ENCODE results near the gene COL4A5.

COL4A5 gene

GRCh38 chrX:108537005-108537404 lies 97.4 kb downstream of the COL4A5 start:
- Histone ChIP-seq H3K27me3 (ENCODE audit: insufficient read depth, low read length) (no peaks in the 10 kb centered on the region), H3K4me1 (ENCODE audit: control insufficient read depth, insufficient read depth, low read length, unreplicated experiment) (no peaks in the 10 kb centered on the region), H2AFZ (ENCODE audit: low read length, unreplicated experiment) (no peak overlapping the region), H3K36me3 (ENCODE audit: insufficient read depth, low read length) (no peaks in the 10 kb centered on the region), H3K79me2 (ENCODE audit: control insufficient read depth, insufficient read depth, low read length, unreplicated experiment) (no peaks in the 10 kb centered on the region), H3K4me3 (ENCODE audit: low read depth, low read length) (no peak overlapping the region), H3K27ac (ENCODE audit: low read depth, low read length) (no peak overlapping the region)

GRCh38 chrX:108541286-108541685 lies 101.6 kb downstream of the COL4A5 start:
- Histone ChIP-seq H3K79me2 (ENCODE audit: control insufficient read depth, insufficient read depth, low read length, unreplicated experiment) (no peaks in the 10 kb centered on the region), H2AFZ (ENCODE audit: low read length, unreplicated experiment) (no peak overlapping the region), H3K4me1 (ENCODE audit: control insufficient read depth, insufficient read depth, low read length, unreplicated experiment) (no peaks in the 10 kb centered on the region), H3K27ac (ENCODE audit: low read depth, low read length) (no peak overlapping the region), H3K4me3 (ENCODE audit: low read depth, low read length) (no peak overlapping the region), H3K36me3 (ENCODE audit: insufficient read depth, low read length) (no peaks in the 10 kb centered on the region), H3K27me3 (ENCODE audit: insufficient read depth, low read length) (no peaks in the 10 kb centered on the region)

- Histone ChIP-seq H3K27ac (ENCODE audit: low read depth, low read length) (no peak overlapping the region), H3K36me3 (ENCODE audit: insufficient read depth, low read length) (no peaks in the 10 kb centered on the region), H3K4me1 (ENCODE audit: control insufficient read depth, insufficient read depth, low read length, unreplicated experiment) (no peaks in the 10 kb centered on the region), H2AFZ (ENCODE audit: low read length, unreplicated experiment) (no peak overlapping the region), H3K27me3 (ENCODE audit: insufficient read depth, low read length) (no peaks in the 10 kb centered on the region), H3K79me2 (ENCODE audit: control insufficient read depth, insufficient read depth, low read length, unreplicated experiment) (no peaks in the 10 kb centered on the region), H3K4me3 (ENCODE audit: low read depth, low read length) (no peak overlapping the region)
Measured at GRCh38 chrX:108557580-108557979, 117.9 kb downstream of the COL4A5 start.

- Histone ChIP-seq H3K27me3 (ENCODE audit: insufficient read depth, low read length) (no peaks in the 10 kb centered on the region), H3K4me1 (ENCODE audit: control insufficient read depth, insufficient read depth, low read length, unreplicated experiment) (no peaks in the 10 kb centered on the region), H3K4me3 (ENCODE audit: low read depth, low read length) (no peak overlapping the region), H3K27ac (ENCODE audit: low read depth, low read length) (no peak overlapping the region), H2AFZ (ENCODE audit: low read length, unreplicated experiment) (no peak overlapping the region), H3K79me2 (ENCODE audit: control insufficient read depth, insufficient read depth, low read length, unreplicated experiment) (no peaks in the 10 kb centered on the region), H3K36me3 (ENCODE audit: insufficient read depth, low read length) (no peaks in the 10 kb centered on the region)
Measured at GRCh38 chrX:108558217-108558616, 118.6 kb downstream of the COL4A5 start.

GRCh38 chrX:108573136-108573535 lies 133.5 kb downstream of the COL4A5 start:
- Histone ChIP-seq H2AFZ (ENCODE audit: low read length, unreplicated experiment) (no peak overlapping the region), H3K27me3 (ENCODE audit: insufficient read depth, low read length) (no peaks in the 10 kb centered on the region)

GRCh38 chrX:108582151-108582550 lies 142.5 kb downstream of the COL4A5 start:
- no peak overlapping the region for H3K27ac ChIP-seq (ENCODE audit: low read depth, low read length)
- no peaks in the 10 kb centered on the region for H3K36me3 ChIP-seq (ENCODE audit: insufficient read depth, low read length)
- H3K27me3 ChIP-seq (ENCODE audit: insufficient read depth, low read length): no peaks in the 10 kb centered on the region
- no peaks in the 10 kb centered on the region for H3K4me1 ChIP-seq (ENCODE audit: control insufficient read depth, insufficient read depth, low read length, unreplicated experiment)
- no peak overlapping the region for H2AFZ ChIP-seq (ENCODE audit: low read length, unreplicated experiment)
- no peak overlapping the region for H3K4me3 ChIP-seq (ENCODE audit: low read depth, low read length)
- H3K79me2 ChIP-seq (ENCODE audit: control insufficient read depth, insufficient read depth, low read length, unreplicated experiment): no peaks in the 10 kb centered on the region

More at GRCh38 chrX:108573136-108573535, 133.5 kb downstream of the COL4A5 start:
- H3K4me3 ChIP-seq (ENCODE audit: low read depth, low read length): no peak overlapping the region
- no peaks in the 10 kb centered on the region for H3K36me3 ChIP-seq (ENCODE audit: insufficient read depth, low read length)
- no peaks in the 10 kb centered on the region for H3K4me1 ChIP-seq (ENCODE audit: control insufficient read depth, insufficient read depth, low read length, unreplicated experiment)
- no peak overlapping the region for H3K27ac ChIP-seq (ENCODE audit: low read depth, low read length)
- no peaks in the 10 kb centered on the region for H3K79me2 ChIP-seq (ENCODE audit: control insufficient read depth, insufficient read depth, low read length, unreplicated experiment)

GRCh38 chrX:108584617-108585211 lies 145.1 kb downstream of the COL4A5 start:
- Histone ChIP-seq H3K27ac (ENCODE audit: low read depth, low read length) (no peak overlapping the region), H2AFZ (ENCODE audit: low read length, unreplicated experiment) (no peak overlapping the region), H3K4me1 (ENCODE audit: control insufficient read depth, insufficient read depth, low read length, unreplicated experiment) (no peaks in the 10 kb centered on the region), H3K36me3 (ENCODE audit: insufficient read depth, low read length) (no peaks in the 10 kb centered on the region), H3K4me3 (ENCODE audit: low read depth, low read length) (no peak overlapping the region), H3K27me3 (ENCODE audit: insufficient read depth, low read length) (no peaks in the 10 kb centered on the region), H3K79me2 (ENCODE audit: control insufficient read depth, insufficient read depth, low read length, unreplicated experiment) (no peaks in the 10 kb centered on the region)

- no peaks in the 10 kb centered on the region for H3K4me1 ChIP-seq (ENCODE audit: control insufficient read depth, insufficient read depth, low read length, unreplicated experiment)
- no peaks in the 10 kb centered on the region for H3K27me3 ChIP-seq (ENCODE audit: insufficient read depth, low read length)
- no peak overlapping the region for H3K4me3 ChIP-seq (ENCODE audit: low read depth, low read length)
- no peak overlapping the region for H2AFZ ChIP-seq (ENCODE audit: low read length, unreplicated experiment)
- H3K79me2 ChIP-seq (ENCODE audit: control insufficient read depth, insufficient read depth, low read length, unreplicated experiment): no peaks in the 10 kb centered on the region
- H3K27ac ChIP-seq (ENCODE audit: low read depth, low read length): no peak overlapping the region
- H3K36me3 ChIP-seq (ENCODE audit: insufficient read depth, low read length): peaks cover 7% of the 10 kb centered on the region; the same call in 1 of the 2 replicates
Measured at GRCh38 chrX:108590496-108590895, 150.9 kb downstream of the COL4A5 start.

GRCh38 chrX:108601276-108601675 lies 161.6 kb downstream of the COL4A5 start:
- Histone ChIP-seq H3K4me1 (ENCODE audit: control insufficient read depth, insufficient read depth, low read length, unreplicated experiment) (no peaks in the 10 kb centered on the region), H3K79me2 (ENCODE audit: control insufficient read depth, insufficient read depth, low read length, unreplicated experiment) (no peaks in the 10 kb centered on the region), H3K27me3 (ENCODE audit: insufficient read depth, low read length) (no peaks in the 10 kb centered on the region), H3K4me3 (ENCODE audit: low read depth, low read length) (no peak overlapping the region), H3K36me3 (ENCODE audit: insufficient read depth, low read length) (no peaks in the 10 kb centered on the region), H3K27ac (ENCODE audit: low read depth, low read length) (no peak overlapping the region), H2AFZ (ENCODE audit: low read length, unreplicated experiment) (no peak overlapping the region)

GRCh38 chrX:108610141-108610540 lies 170.5 kb downstream of the COL4A5 start:
- no peak overlapping the region for H3K4me3 ChIP-seq (ENCODE audit: low read depth, low read length)
- no peaks in the 10 kb centered on the region for H3K27me3 ChIP-seq (ENCODE audit: insufficient read depth, low read length)
- no peak overlapping the region for H3K27ac ChIP-seq (ENCODE audit: low read depth, low read length)
- H3K79me2 ChIP-seq (ENCODE audit: control insufficient read depth, insufficient read depth, low read length, unreplicated experiment): no peaks in the 10 kb centered on the region
- no peak overlapping the region for H2AFZ ChIP-seq (ENCODE audit: low read length, unreplicated experiment)
- no peaks in the 10 kb centered on the region for H3K4me1 ChIP-seq (ENCODE audit: control insufficient read depth, insufficient read depth, low read length, unreplicated experiment)
- no peaks in the 10 kb centered on the region for H3K36me3 ChIP-seq (ENCODE audit: insufficient read depth, low read length)

- Histone ChIP-seq H3K4me1 (ENCODE audit: control insufficient read depth, insufficient read depth, low read length, unreplicated experiment) (no peaks in the 10 kb centered on the region), H2AFZ (ENCODE audit: low read length, unreplicated experiment) (no peak overlapping the region), H3K79me2 (ENCODE audit: control insufficient read depth, insufficient read depth, low read length, unreplicated experiment) (no peaks in the 10 kb centered on the region), H3K27ac (ENCODE audit: low read depth, low read length) (no peak overlapping the region), H3K4me3 (ENCODE audit: low read depth, low read length) (no peak overlapping the region), H3K27me3 (ENCODE audit: insufficient read depth, low read length) (no peaks in the 10 kb centered on the region), H3K36me3 (ENCODE audit: insufficient read depth, low read length) (no peaks in the 10 kb centered on the region)
Measured at GRCh38 chrX:108614616-108615015, 175.0 kb downstream of the COL4A5 start.
